Activated CD4-positive, alpha-beta T cell treated with anti-CD3 and anti-CD28 coated beads, Interleukin-2, amount 10 ng/mL, durations not matched to agents 7 days and 5 days (primary cell): ENCODE measurements around the gene RANBP9. TPM values are rescaled to one million over a fixed set of nuclear protein-coding genes. Genes with fewer than 3 reads are reported as not detected.

Experiments used
- CTCF ChIA-PET: fragments of 350-600 bp; sonication (Branson Sonifier 250); formaldehyde crosslinking; loops from one replicate; lab custom pipeline; 2021; ENCODE audit warnings: antibody characterized with exemption; lab: Charles Lee
- POLR2A ChIA-PET: fragments of 350-600 bp; sonication (Branson Sonifier 250); formaldehyde crosslinking; loops from one replicate; lab custom pipeline; 2021; ENCODE audit warnings: antibody characterized with exemption; lab: Charles Lee
- DNase-seq: peaks from one replicate; pipeline ENCODE4 v3.0.0-alpha.2; 2020
- H3K27ac Mint-ChIP-seq: one replicate; pipeline ENCODE4 v1.8.0; 2021; ENCODE audit warnings: mild to moderate bottlenecking, moderate library complexity, mixed read lengths
- H3K27me3 Mint-ChIP-seq: one replicate; pipeline ENCODE4 v1.8.0; 2021; ENCODE audit warnings: mixed read lengths
- H3K36me3 Mint-ChIP-seq: one replicate; pipeline ENCODE4 v1.8.0; 2021; ENCODE audit warnings: low read depth, mixed read lengths
- H3K4me1 Mint-ChIP-seq: one replicate; pipeline ENCODE4 v1.8.0; 2021; ENCODE audit warnings: mixed read lengths
- H3K4me3 Mint-ChIP-seq: one replicate; pipeline ENCODE4 v1.8.0; 2021; ENCODE audit warnings: mild to moderate bottlenecking, moderate library complexity, mixed read lengths
- H3K9me3 Mint-ChIP-seq: one replicate; pipeline ENCODE4 v1.8.0; 2021; ENCODE audit warnings: mixed read lengths
- total RNA-seq, 2 experiments: library from RNA; stranded (reverse); gene quantifications; one replicate each; pipeline ENCODE4 v1.2.3, GENCODE V29; 2021

Gene RANBP9
- total RNA-seq, 2 experiments from 2014 or later = 51.1 to 56.1 TPM

GRCh38 chr6:13684855-13685254, 26.8 kb downstream of the RANBP9 start:
- no peak for DNase-seq
- Mint-ChIP-seq H3K4me3 (no peak overlapping the region), H3K9me3 (peaks cover 4% of the 10 kb centered on the region), H3K27ac (no peak overlapping the region), H3K36me3 (peaks cover 60% of the 10 kb centered on the region), H3K4me1 (peaks cover 67% of the 10 kb centered on the region), H3K27me3 (no peaks in the 10 kb centered on the region)
- ChIA-PET POLR2A (no interaction called here), CTCF (interaction anchor here (1.7 kb wide), 1 partner anchor 13 kb away, joined by 5 read pairs; no protein-coding TSS in a partner anchor)

- no peak for DNase-seq
- Mint-ChIP-seq H3K27me3 (no peaks in the 10 kb centered on the region), H3K36me3 (peaks cover 59% of the 10 kb centered on the region), H3K9me3 (peaks cover 7% of the 10 kb centered on the region), H3K4me3 (no peak overlapping the region), H3K4me1 (peaks cover 53% of the 10 kb centered on the region), H3K27ac (peak overlapping the region; percentile 68)
- ChIA-PET POLR2A (no interaction called here), CTCF (no interaction called here)
Measured at GRCh38 chr6:13683038-13683437, 28.6 kb downstream of the RANBP9 start.

- no peak for DNase-seq
- POLR2A ChIA-PET = no interaction called here
- CTCF ChIA-PET = no interaction called here
- Mint-ChIP-seq H3K4me1 (peaks cover 46% of the 10 kb centered on the region), H3K27ac (peak overlapping the region; percentile 68), H3K9me3 (peaks cover 8% of the 10 kb centered on the region), H3K36me3 (peaks cover 55% of the 10 kb centered on the region), H3K27me3 (no peaks in the 10 kb centered on the region), H3K4me3 (no peak overlapping the region)
Measured at GRCh38 chr6:13682346-13682745, 29.3 kb downstream of the RANBP9 start.

- Mint-ChIP-seq H3K27ac (peak overlapping the region; percentile 94), H3K4me1 (peaks cover 43% of the 10 kb centered on the region), H3K36me3 (peaks cover 56% of the 10 kb centered on the region), H3K9me3 (peaks cover 16% of the 10 kb centered on the region), H3K27me3 (no peaks in the 10 kb centered on the region), H3K4me3 (peak overlapping the region; percentile 60)
- DNase-seq = peak; percentile 22
- POLR2A ChIA-PET = interaction anchor here (0.6 to 0.7 kb wide), 3 partner anchors 10 to 106 kb away, joined by 4 to 5 read pairs (median 5); no protein-coding TSS in a partner anchor
- CTCF ChIA-PET = interaction anchor here (0.6 to 2.0 kb wide), 5 partner anchors 10 to 163 kb away, joined by 3 to 6 read pairs (median 4); partner anchors contain the start of gene NOL7
Measured at GRCh38 chr6:13681305-13682061, 30.2 kb downstream of the RANBP9 start.

- no peaks in the 10 kb centered on the region for H3K27me3 Mint-ChIP-seq
- DNase-seq = no peak
- peaks cover 45% of the 10 kb centered on the region for H3K4me1 Mint-ChIP-seq
- peak overlapping the region; percentile 64 for H3K27ac Mint-ChIP-seq
- H3K36me3 Mint-ChIP-seq = peaks cover 57% of the 10 kb centered on the region
- POLR2A ChIA-PET = no interaction called here
- H3K9me3 Mint-ChIP-seq = peaks cover 18% of the 10 kb centered on the region
- no peak overlapping the region for H3K4me3 Mint-ChIP-seq
- CTCF ChIA-PET = interaction anchor here (0.6 to 2.0 kb wide), 5 partner anchors 9 to 70 kb away, joined by 3 to 6 read pairs (median 4); partner anchors contain the start of gene NOL7
Measured at GRCh38 chr6:13680448-13680968, 31.1 kb downstream of the RANBP9 start.

GRCh38 chr6:13679996-13680395, 31.6 kb downstream of the RANBP9 start:
- peaks cover 18% of the 10 kb centered on the region for H3K9me3 Mint-ChIP-seq
- H3K36me3 Mint-ChIP-seq = peaks cover 61% of the 10 kb centered on the region
- H3K4me1 Mint-ChIP-seq = peaks cover 49% of the 10 kb centered on the region
- DNase-seq = no peak
- H3K27ac Mint-ChIP-seq = no peak overlapping the region
- ChIA-PET CTCF (interaction anchor here (0.9 to 2.0 kb wide), 4 partner anchors 8 to 71 kb away, joined by 3 to 6 read pairs (median 4); partner anchors contain the start of gene NOL7), POLR2A (no interaction called here)
- H3K27me3 Mint-ChIP-seq = no peaks in the 10 kb centered on the region
- no peak overlapping the region for H3K4me3 Mint-ChIP-seq

GRCh38 chr6:13678255-13678983, 33.2 kb downstream of the RANBP9 start:
- Mint-ChIP-seq H3K4me3 (no peak overlapping the region), H3K27me3 (no peaks in the 10 kb centered on the region), H3K27ac (no peak overlapping the region), H3K36me3 (peaks cover 59% of the 10 kb centered on the region), H3K4me1 (peaks cover 46% of the 10 kb centered on the region), H3K9me3 (peaks cover 18% of the 10 kb centered on the region)
- DNase-seq = no peak
- ChIA-PET POLR2A (no interaction called here), CTCF (no interaction called here)

GRCh38 chr6:13677878-13678254, 33.8 kb downstream of the RANBP9 start:
- H3K36me3 Mint-ChIP-seq = peaks cover 62% of the 10 kb centered on the region
- H3K4me1 Mint-ChIP-seq = peaks cover 48% of the 10 kb centered on the region
- peaks cover 18% of the 10 kb centered on the region for H3K9me3 Mint-ChIP-seq
- no peak for DNase-seq
- no peaks in the 10 kb centered on the region for H3K27me3 Mint-ChIP-seq
- POLR2A ChIA-PET = no interaction called here
- H3K27ac Mint-ChIP-seq = peak overlapping the region; percentile 5
- CTCF ChIA-PET = no interaction called here
- no peak overlapping the region for H3K4me3 Mint-ChIP-seq

- Mint-ChIP-seq H3K27me3 (no peaks in the 10 kb centered on the region), H3K36me3 (peaks cover 64% of the 10 kb centered on the region), H3K4me3 (no peak overlapping the region), H3K4me1 (peaks cover 46% of the 10 kb centered on the region), H3K27ac (no peak overlapping the region), H3K9me3 (peaks cover 20% of the 10 kb centered on the region)
- DNase-seq = no peak
- ChIA-PET CTCF (interaction anchor here (1.4 kb wide), 1 partner anchor 19 kb away, joined by 3 read pairs; no protein-coding TSS in a partner anchor), POLR2A (no interaction called here)
Measured at GRCh38 chr6:13676551-13677156, 35.0 kb downstream of the RANBP9 start.

- Mint-ChIP-seq H3K27ac (no peak overlapping the region), H3K4me1 (peaks cover 39% of the 10 kb centered on the region), H3K4me3 (no peak overlapping the region), H3K27me3 (no peaks in the 10 kb centered on the region), H3K36me3 (peaks cover 54% of the 10 kb centered on the region), H3K9me3 (peaks cover 21% of the 10 kb centered on the region)
- DNase-seq = no peak
- ChIA-PET CTCF (no interaction called here), POLR2A (no interaction called here)
Measured at GRCh38 chr6:13674533-13675190, 37.0 kb downstream of the RANBP9 start.

- Mint-ChIP-seq H3K4me1 (peaks cover 44% of the 10 kb centered on the region), H3K27me3 (no peaks in the 10 kb centered on the region), H3K4me3 (no peak overlapping the region), H3K27ac (no peak overlapping the region), H3K36me3 (peaks cover 53% of the 10 kb centered on the region), H3K9me3 (peaks cover 20% of the 10 kb centered on the region)
- ChIA-PET POLR2A (no interaction called here), CTCF (no interaction called here)
- no peak for DNase-seq
Measured at GRCh38 chr6:13673825-13674444, 37.7 kb downstream of the RANBP9 start.

- H3K36me3 Mint-ChIP-seq = peaks cover 53% of the 10 kb centered on the region
- no peak for DNase-seq
- H3K27ac Mint-ChIP-seq = no peak overlapping the region
- ChIA-PET POLR2A (no interaction called here), CTCF (interaction anchor here (0.5 kb wide), 1 partner anchor 393 kb away, joined by 3 read pairs; no protein-coding TSS in a partner anchor)
- peaks cover 48% of the 10 kb centered on the region for H3K4me1 Mint-ChIP-seq
- H3K4me3 Mint-ChIP-seq = no peak overlapping the region
- no peaks in the 10 kb centered on the region for H3K27me3 Mint-ChIP-seq
- peaks cover 19% of the 10 kb centered on the region for H3K9me3 Mint-ChIP-seq
Measured at GRCh38 chr6:13673368-13673767, 38.3 kb downstream of the RANBP9 start.
